Hepatocyte (in vitro differentiated cells): Measurements from ENCODE around the gene TRAF1.

Experiments
- EZH2 ChIP-seq: fragments of 200-600 bp; sonication (generic); IDR thresholded peaks from 2 replicates; pipeline ENCODE4 v1.6.1; 2016; ENCODE audit warnings: antibody characterized with exemption, mild to moderate bottlenecking, borderline replicate concordance
- EZH2phosphoT487 ChIP-seq: fragments of 200-600 bp; sonication (generic); IDR thresholded peaks from one replicate; pipeline ENCODE4 v1.6.1; 2018; ENCODE audit warnings: antibody characterized with exemption, mild to moderate bottlenecking, low read depth, moderate library complexity; ENCODE audit not compliant: unreplicated experiment, severe bottlenecking
- TF ChIP-seq, protein P1 (sequence below): fragments of 200-600 bp; sonication (generic); IDR thresholded peaks from 2 replicates; pipeline ENCODE4 v1.5.1; 2016; ENCODE audit warnings: antibody characterized with exemption, mild to moderate bottlenecking; ENCODE audit not compliant: poor library complexity

DNA sequence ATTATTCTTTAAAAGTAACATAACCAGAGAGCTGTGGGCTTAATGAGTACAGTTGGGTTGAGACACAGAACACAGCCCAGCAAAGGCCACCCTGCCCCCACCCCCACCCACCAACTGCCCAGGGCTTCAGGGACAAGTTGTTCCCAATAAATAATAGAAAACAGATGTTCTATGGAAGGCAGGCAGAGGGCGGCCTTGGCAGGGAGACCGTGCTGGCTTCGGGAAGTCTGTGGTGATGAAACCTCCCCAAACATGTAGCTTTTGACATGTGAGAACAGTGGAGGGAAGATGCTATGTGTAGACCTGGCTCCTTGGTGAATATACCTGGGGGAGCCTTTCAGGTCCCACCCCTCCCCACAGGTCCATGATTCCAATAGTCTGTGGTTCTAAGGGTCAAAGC, 10.0 kb downstream of the TRAF1 start:
- TF ChIP-seq, protein P1, sequence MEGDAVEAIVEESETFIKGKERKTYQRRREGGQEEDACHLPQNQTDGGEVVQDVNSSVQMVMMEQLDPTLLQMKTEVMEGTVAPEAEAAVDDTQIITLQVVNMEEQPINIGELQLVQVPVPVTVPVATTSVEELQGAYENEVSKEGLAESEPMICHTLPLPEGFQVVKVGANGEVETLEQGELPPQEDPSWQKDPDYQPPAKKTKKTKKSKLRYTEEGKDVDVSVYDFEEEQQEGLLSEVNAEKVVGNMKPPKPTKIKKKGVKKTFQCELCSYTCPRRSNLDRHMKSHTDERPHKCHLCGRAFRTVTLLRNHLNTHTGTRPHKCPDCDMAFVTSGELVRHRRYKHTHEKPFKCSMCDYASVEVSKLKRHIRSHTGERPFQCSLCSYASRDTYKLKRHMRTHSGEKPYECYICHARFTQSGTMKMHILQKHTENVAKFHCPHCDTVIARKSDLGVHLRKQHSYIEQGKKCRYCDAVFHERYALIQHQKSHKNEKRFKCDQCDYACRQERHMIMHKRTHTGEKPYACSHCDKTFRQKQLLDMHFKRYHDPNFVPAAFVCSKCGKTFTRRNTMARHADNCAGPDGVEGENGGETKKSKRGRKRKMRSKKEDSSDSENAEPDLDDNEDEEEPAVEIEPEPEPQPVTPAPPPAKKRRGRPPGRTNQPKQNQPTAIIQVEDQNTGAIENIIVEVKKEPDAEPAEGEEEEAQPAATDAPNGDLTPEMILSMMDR = peak; percentile 30
- no peak for TF ChIP-seq EZH2
- TF ChIP-seq EZH2phosphoT487 = no peak
